ENCODE measurements around the gene S100PBP. TPM values are rescaled to one million over a fixed set of nuclear protein-coding genes. Genes with fewer than 3 reads are reported as not detected.
A peak's percentile ranks its signal among the peaks of the same experiment; 100 is the strongest.

The S100PBP gene
- total and polyA plus RNA-seq, 10 donors, result 15.5 to 76.3 (median 52.0) TPM

DNA sequence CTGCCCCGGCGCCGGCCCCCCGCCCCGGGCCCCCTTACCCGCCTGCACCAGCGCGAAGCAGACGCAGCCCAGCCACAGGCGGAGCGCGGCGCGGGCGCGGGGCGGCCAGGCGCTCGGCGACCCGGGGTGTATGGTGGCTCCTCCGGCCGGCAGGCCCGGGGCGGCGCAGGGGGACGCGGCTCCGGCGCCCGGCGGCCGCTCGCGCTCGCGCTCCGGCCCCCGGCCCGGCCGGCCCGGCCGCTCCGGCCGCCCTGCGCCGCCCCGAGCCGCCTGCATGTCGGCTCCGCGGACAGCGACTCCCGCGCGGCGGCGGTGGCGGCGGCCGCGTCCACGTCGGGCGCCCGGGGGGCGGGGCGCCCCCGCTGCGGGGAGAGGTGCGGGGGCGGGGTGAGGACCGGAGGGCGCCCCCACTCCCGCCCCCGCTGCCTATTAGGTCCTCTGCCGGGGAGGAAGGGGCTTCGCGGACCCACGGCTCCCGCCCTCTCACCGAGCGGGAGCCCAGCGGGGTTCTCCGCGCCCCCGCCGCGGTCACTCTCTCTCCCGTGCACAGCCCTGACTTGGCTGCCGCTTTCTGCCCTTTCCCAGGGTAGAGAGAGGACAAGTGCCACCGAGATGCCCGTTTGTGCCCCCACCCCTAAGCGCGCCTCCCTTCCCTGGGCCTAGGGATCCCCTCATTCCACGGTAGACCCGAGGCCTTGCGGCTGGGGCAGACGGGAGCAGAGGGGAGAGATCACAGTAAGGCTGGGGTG, 53.3 kb downstream of the S100PBP start, which contains the start of gene FNDC5:
Gene FNDC5, minus strand, starts transcription at position 298 of the 749 bp plus-strand sequence.
- intact Hi-C loops (cut with DNase I; ENCODE audit: low total_unique reads), result loop anchor here (5.0 kb wide), 1 partner anchor 158 kb away; no protein-coding TSS in a partner anchor
- H3K36me3 ChIP-seq, result peaks cover 0 to 14% (median 0%) of the 10 kb centered on the region in 6 donors
- TF ChIP-seq POLR2AphosphoS5 (IDR thresholded peaks at IDR 0.05) (no peak), POLR2A (IDR thresholded peaks at IDR 0.05) (no peak)
- TF ChIP-seq, protein P1, sequence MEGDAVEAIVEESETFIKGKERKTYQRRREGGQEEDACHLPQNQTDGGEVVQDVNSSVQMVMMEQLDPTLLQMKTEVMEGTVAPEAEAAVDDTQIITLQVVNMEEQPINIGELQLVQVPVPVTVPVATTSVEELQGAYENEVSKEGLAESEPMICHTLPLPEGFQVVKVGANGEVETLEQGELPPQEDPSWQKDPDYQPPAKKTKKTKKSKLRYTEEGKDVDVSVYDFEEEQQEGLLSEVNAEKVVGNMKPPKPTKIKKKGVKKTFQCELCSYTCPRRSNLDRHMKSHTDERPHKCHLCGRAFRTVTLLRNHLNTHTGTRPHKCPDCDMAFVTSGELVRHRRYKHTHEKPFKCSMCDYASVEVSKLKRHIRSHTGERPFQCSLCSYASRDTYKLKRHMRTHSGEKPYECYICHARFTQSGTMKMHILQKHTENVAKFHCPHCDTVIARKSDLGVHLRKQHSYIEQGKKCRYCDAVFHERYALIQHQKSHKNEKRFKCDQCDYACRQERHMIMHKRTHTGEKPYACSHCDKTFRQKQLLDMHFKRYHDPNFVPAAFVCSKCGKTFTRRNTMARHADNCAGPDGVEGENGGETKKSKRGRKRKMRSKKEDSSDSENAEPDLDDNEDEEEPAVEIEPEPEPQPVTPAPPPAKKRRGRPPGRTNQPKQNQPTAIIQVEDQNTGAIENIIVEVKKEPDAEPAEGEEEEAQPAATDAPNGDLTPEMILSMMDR (IDR thresholded peaks at IDR 0.05 in 8 of 11, conservative IDR thresholded peaks at IDR 0.05 in 3 of 11), result no peak
- no peak within 1 kb of the TSS for H3K27ac ChIP-seq
- DNase-seq, result no peak
- H3K4me1 ChIP-seq, result peaks cover 3 to 30% (median 24%) of the 10 kb centered on the region in 6 donors
- H3K4me3 ChIP-seq, result peak within 1 kb of the TSS in 7 of 8 donors; percentile 15 to 65 (median 28)
- peaks cover 0 to 66% (median 26%) of the 10 kb centered on the region in 7 donors for H3K27me3 ChIP-seq (replicated peaks in 1 of 7)
- no peaks in the 10 kb centered on the region for H3K9me3 ChIP-seq
- 2 to 6% (median 2%) methylated on average over 11 to 99 of the region's 99 CpGs for WGBS, 5 donors

DNA sequence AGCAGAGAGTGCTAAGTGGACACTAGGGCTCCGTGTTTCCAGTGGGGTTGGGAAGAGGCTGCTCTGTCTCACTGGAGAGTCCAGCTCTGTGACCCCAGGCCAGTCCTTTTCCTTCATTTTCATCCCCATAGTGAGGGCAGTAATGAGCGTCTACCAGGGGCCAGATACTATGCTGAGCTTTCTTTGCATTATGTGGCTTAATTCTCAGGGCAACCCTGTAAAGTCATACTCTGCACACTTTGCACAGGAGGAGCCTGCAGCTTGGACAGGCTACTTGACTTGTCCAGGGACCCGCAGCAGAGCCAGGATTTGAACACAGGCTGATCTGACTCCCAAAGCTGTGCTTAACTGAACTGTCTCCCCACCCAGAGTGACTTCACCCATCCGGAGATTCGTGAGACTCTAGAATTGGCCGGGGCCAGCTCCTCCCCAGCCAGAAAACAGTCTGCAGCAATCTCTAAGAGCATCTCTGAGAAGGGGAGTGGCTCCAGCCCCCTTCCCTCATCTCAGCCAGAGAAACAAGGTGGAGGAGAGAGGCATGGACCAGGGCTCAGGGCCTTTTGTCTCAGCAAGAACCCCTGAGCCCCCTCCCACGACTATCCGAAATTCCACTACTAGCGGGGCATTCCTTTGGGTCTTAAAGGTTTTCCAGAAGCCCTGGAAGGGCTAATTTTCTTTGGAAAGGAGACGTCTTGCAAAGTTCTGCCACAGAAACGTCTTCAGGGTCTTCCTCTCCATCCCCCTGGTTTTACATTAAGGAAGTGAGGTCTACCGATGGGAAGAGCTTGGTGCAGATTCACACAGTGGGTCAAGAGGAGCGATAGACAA, 54.1 kb downstream of the S100PBP start:
- Histone ChIP-seq H3K27ac (no peak overlapping the region), H3K9me3 (no peaks in the 10 kb centered on the region), H3K4me1 (peaks cover 7 to 35% (median 26%) of the 10 kb centered on the region in 6 donors), H3K4me3 (peak overlapping the region in 6 of 8 donors; percentile 15 to 65 (median 26)), H3K36me3 (peaks cover 0 to 14% (median 0%) of the 10 kb centered on the region in 6 donors), H3K27me3 (replicated peaks in 1 of 7) (peaks cover 0 to 72% (median 26%) of the 10 kb centered on the region in 7 donors)
- TF ChIP-seq, protein P1 (IDR thresholded peaks at IDR 0.05 in 8 of 11, conservative IDR thresholded peaks at IDR 0.05 in 3 of 11), result no peak
- TF ChIP-seq POLR2AphosphoS5 (IDR thresholded peaks at IDR 0.05), result no peak
- TF ChIP-seq POLR2A (IDR thresholded peaks at IDR 0.05), result no peak
- intact Hi-C loops (cut with DNase I; ENCODE audit: low total_unique reads), result loop anchor here (5.0 kb wide), 1 partner anchor 159 kb away; no protein-coding TSS in a partner anchor
- WGBS, 5 donors, result 49 to 60% (median 51%) methylated on average over 12 to 13 of the region's 13 CpGs
- no peak for DNase-seq

DNA sequence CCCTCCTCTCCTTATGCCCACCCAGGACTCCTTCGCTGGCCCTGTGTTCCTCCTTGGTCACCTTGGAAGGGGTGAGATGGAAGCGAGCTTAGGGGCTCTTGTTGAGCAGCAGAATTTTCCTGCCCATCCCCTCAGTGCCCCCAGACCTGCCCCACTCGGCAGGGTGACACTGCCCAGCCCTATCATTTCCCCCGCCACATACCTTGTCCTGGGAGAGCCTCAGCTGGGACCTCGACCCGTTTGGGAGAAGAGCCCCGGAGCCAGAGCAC, 54.7 kb downstream of the S100PBP start:
- 44 to 59% (median 47%) methylated on average over 7 of the region's 7 CpGs for WGBS, 5 donors
- Histone ChIP-seq H3K27me3 (replicated peaks in 1 of 7) (peaks cover 0 to 77% (median 29%) of the 10 kb centered on the region in 7 donors), H3K4me1 (peaks cover 8 to 40% (median 27%) of the 10 kb centered on the region in 6 donors), H3K9me3 (no peaks in the 10 kb centered on the region), H3K4me3 (peak overlapping the region in 2 of 8 donors; percentile 17 to 48), H3K27ac (no peak overlapping the region), H3K36me3 (peaks cover 0 to 14% (median 0%) of the 10 kb centered on the region in 6 donors)
- TF ChIP-seq, protein P1 (IDR thresholded peaks at IDR 0.05 in 8 of 11, conservative IDR thresholded peaks at IDR 0.05 in 3 of 11), result no peak
- no peak for TF ChIP-seq POLR2A (IDR thresholded peaks at IDR 0.05)
- no peak for TF ChIP-seq POLR2AphosphoS5 (IDR thresholded peaks at IDR 0.05)
- no peak for DNase-seq
- intact Hi-C loops (cut with DNase I; ENCODE audit: low total_unique reads), result loop anchor here (5.0 kb wide), 1 partner anchor 160 kb away; no protein-coding TSS in a partner anchor
